ENCODE measurements around the gene KIAA0040. TPM values are rescaled to one million over a fixed set of nuclear protein-coding genes. Genes with fewer than 3 reads are reported as not detected.

Gene KIAA0040
- polyA plus RNA-seq, 1 donor: 16.1 TPM

GRCh38 chr1:175169286-175170018 is 23.1 kb downstream of the KIAA0040 start:
- DNase-seq: no peak

GRCh38 chr1:175168782-175169181 is 23.8 kb downstream of the KIAA0040 start:
- no peak for DNase-seq

GRCh38 chr1:175167861-175168260 is 24.7 kb downstream of the KIAA0040 start:
- DNase-seq: no peak

- DNase-seq: no peak
These were observed 25.8 kb downstream of the KIAA0040 start for GRCh38 chr1:175166746-175167145.

GRCh38 chr1:175164751-175165150 is 27.8 kb downstream of the KIAA0040 start:
- DNase-seq: no peak

- no peak for DNase-seq
These were observed 28.9 kb downstream of the KIAA0040 start for GRCh38 chr1:175163702-175164101.

GRCh38 chr1:175162955-175163354 is 29.6 kb downstream of the KIAA0040 start:
- peak; percentile 62 for DNase-seq

- DNase-seq: no peak
These were observed 34.4 kb downstream of the KIAA0040 start for GRCh38 chr1:175158170-175158591.

GRCh38 chr1:175157200-175157599 is 35.4 kb downstream of the KIAA0040 start:
- DNase-seq: no peak

- DNase-seq: no peak
These were observed 36.6 kb downstream of the KIAA0040 start for GRCh38 chr1:175155936-175156335.

GRCh38 chr1:175155473-175155856 is 37.1 kb downstream of the KIAA0040 start:
- DNase-seq: no peak

GRCh38 chr1:175154629-175155472 is 37.7 kb downstream of the KIAA0040 start:
- DNase-seq: peak; percentile 71

- DNase-seq: peak; percentile 59
These were observed 40.4 kb downstream of the KIAA0040 start for GRCh38 chr1:175152006-175152652.

- DNase-seq: no peak
These were observed 41.8 kb downstream of the KIAA0040 start for GRCh38 chr1:175150596-175151319.

GRCh38 chr1:175148068-175148467 is 44.5 kb downstream of the KIAA0040 start:
- DNase-seq: no peak

GRCh38 chr1:175147569-175147968 is 45.0 kb downstream of the KIAA0040 start:
- no peak for DNase-seq

- DNase-seq: peak; percentile 62
These were observed 45.9 kb downstream of the KIAA0040 start for GRCh38 chr1:175146529-175147213.

GRCh38 chr1:175145899-175146528 is 46.6 kb downstream of the KIAA0040 start:
- DNase-seq: no peak

GRCh38 chr1:175138579-175138978 is 54.0 kb downstream of the KIAA0040 start:
- no peak for DNase-seq

- no peak for DNase-seq
These were observed 55.2 kb downstream of the KIAA0040 start for GRCh38 chr1:175137369-175137768.

GRCh38 chr1:175136246-175136645 is 56.3 kb downstream of the KIAA0040 start:
- DNase-seq: no peak
